Chondrocyte (in vitro differentiated cells): ENCODE results near the gene HMSD. TPM values are rescaled to one million over a fixed set of nuclear protein-coding genes. Genes with fewer than 3 reads are reported as not detected.
"Not testable (repeated sequence)": the region's sequence is repeated elsewhere in the genome, so short reads cannot be mapped to it uniquely, and the experiment has no call there.

Experiments used
- DNase-seq: peaks from one replicate; pipeline ENCODE4 v3.0.0; 2021; ENCODE audit warnings: mixed read lengths, low spot score
- H3K27ac Mint-ChIP-seq: one replicate; pipeline ENCODE4 v1.8.0; 2021; ENCODE audit warnings: mild to moderate bottlenecking, moderate library complexity, mixed read lengths; ENCODE audit not compliant: unreplicated experiment
- H3K27me3 Mint-ChIP-seq: 2 replicates; pipeline ENCODE4 v1.8.0; 2021; ENCODE audit warnings: low read depth, mixed read lengths
- H3K36me3 Mint-ChIP-seq: 2 replicates; pipeline ENCODE4 v1.8.0; 2021; ENCODE audit warnings: low read depth, mixed read lengths
- H3K4me1 Mint-ChIP-seq: 2 replicates; pipeline ENCODE4 v1.8.0; 2021; ENCODE audit warnings: low read depth, mild to moderate bottlenecking, mixed read lengths
- H3K4me3 Mint-ChIP-seq: one replicate; pipeline ENCODE4 v1.8.0; 2021; ENCODE audit warnings: mild to moderate bottlenecking, moderate library complexity, mixed read lengths; ENCODE audit not compliant: unreplicated experiment
- H3K9me3 Mint-ChIP-seq: 2 replicates; pipeline ENCODE4 v1.8.0; 2021; ENCODE audit warnings: low read depth, mixed read lengths
- CTCF ChIP-seq: fragments of 200-600 bp; sonication (generic); IDR thresholded peaks from 2 replicates; pipeline ENCODE4 v1.5.0; 2021; ENCODE audit warnings: antibody characterized with exemption, mild to moderate bottlenecking, moderate library complexity
- total RNA-seq: library from RNA; stranded (reverse); gene quantifications from 3 replicates; pipeline ENCODE4 v1.2.1, GENCODE V29; 2021

The HMSD gene
- total RNA-seq, 1 donor from 2014 or later = not detected

GRCh38 chr18:63924551-63924950, 24.6 kb upstream of the HMSD start:
- no peak overlapping the region for H3K27ac Mint-ChIP-seq
- peaks cover 31% of the 10 kb centered on the region for H3K27me3 Mint-ChIP-seq
- DNase-seq = no peak
- peaks cover 3% of the 10 kb centered on the region for H3K9me3 Mint-ChIP-seq
- no peak overlapping the region for H3K4me3 Mint-ChIP-seq
- H3K4me1 Mint-ChIP-seq = no peaks in the 10 kb centered on the region
- no peaks in the 10 kb centered on the region for H3K36me3 Mint-ChIP-seq
- no peak for TF ChIP-seq CTCF

DNA sequence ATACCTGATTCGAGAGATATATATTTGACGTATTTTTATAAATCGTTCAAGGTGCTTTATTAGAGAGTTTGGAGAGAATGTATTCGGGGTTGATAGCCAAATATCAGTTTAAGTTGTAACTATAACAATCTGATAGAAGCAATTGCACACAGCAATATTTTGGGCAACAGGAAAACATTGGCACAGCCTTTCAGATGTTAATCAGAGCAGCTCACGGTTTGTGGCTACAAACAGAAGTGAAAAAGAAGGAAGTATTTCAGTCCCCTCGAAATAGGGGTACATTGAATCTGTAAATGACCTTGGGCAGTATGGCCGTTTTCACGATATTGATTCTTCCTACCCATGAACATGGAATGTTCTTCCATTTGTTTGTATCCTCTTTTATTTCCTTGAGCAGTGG, 20.8 kb upstream of the HMSD start:
- Mint-ChIP-seq H3K27me3 (peaks cover 33% of the 10 kb centered on the region), H3K4me1 (no peaks in the 10 kb centered on the region), H3K4me3 (no peak overlapping the region), H3K9me3 (peaks cover 3% of the 10 kb centered on the region), H3K36me3 (no peaks in the 10 kb centered on the region), H3K27ac (no peak overlapping the region)
- TF ChIP-seq CTCF = no peak
- no peak for DNase-seq

DNA sequence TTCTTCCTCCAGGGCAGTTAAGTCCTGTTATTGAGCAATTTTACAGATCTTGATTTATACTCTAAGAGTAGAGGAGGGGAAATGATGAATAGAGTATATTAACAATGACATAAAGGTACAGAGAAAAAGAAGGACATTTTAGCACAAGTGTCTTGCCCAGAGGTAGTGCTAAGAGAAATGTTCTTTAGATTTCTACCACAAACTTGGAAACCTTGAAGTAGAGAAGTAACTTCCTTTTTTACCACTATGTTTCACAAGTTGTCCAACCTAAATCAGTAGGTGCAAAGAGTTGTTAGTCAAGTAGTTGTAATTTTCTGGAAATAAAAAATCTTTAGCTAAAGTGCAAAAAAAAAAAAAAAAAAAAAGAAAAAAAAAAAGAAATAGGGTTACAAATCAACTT, 19.7 kb upstream of the HMSD start:
- H3K9me3 Mint-ChIP-seq, H3K36me3 Mint-ChIP-seq, H3K27ac Mint-ChIP-seq, H3K4me1 Mint-ChIP-seq, H3K4me3 Mint-ChIP-seq, DNase-seq: not testable (repeated sequence)
- H3K27me3 Mint-ChIP-seq = peaks cover 28% of the 10 kb centered on the region

GRCh38 chr18:63930773-63931354, 18.2 kb upstream of the HMSD start:
- Mint-ChIP-seq H3K4me1 (no peaks in the 10 kb centered on the region), H3K27me3 (peaks cover 26% of the 10 kb centered on the region), H3K27ac (no peak overlapping the region), H3K9me3 (peaks cover 3% of the 10 kb centered on the region), H3K36me3 (no peaks in the 10 kb centered on the region), H3K4me3 (no peak overlapping the region)
- no peak for DNase-seq
- no peak for TF ChIP-seq CTCF

DNA sequence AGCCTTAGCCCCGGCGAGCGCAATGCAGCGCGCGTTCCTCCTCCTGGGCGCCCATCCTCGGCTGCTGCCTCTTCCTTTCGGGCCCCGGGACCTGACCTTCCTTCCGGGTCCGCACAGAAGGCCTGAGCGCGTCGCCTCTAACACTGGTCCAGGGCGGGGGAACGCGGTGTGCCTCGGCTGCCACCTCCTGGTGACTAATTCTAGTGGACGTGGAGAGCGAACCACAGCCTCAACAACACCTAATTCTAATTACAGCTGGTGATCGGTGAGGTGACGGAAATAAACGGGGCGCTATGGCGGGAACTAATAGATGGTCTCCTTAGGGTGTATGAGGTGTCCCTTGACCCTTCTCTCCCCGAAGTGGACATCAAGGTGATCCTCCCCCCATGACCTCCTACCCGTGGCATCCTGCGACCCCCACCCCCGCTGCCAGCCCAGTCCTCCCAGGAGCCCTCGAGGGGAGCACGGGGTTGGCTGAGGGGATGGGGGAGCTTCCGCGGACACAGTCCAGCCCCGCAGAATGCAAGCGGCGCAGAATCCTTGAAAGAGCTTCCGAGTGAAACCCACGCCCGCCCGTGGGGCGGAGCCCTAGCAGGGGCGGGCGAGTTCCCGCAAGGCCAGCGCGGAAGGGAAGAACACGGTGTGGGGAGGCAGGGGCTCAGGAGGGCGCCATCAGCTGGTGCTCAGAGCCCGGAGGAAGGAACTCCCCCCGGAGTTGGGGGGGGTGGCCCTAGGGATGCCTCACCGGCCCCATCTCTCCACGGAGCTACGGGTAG, 12.8 kb upstream of the HMSD start:
- Mint-ChIP-seq H3K9me3 (no peaks in the 10 kb centered on the region), H3K4me3 (peak overlapping the region; percentile 64)

More for the DNA sequence above, 12.8 kb upstream of the HMSD start:
- H3K27me3 Mint-ChIP-seq = peaks cover 9% of the 10 kb centered on the region
- H3K4me1 Mint-ChIP-seq = peaks cover 5% of the 10 kb centered on the region
- DNase-seq = peak; percentile 90
- no peak overlapping the region for H3K27ac Mint-ChIP-seq
- H3K36me3 Mint-ChIP-seq = no peaks in the 10 kb centered on the region
- peak; percentile 83 for TF ChIP-seq CTCF
